ENCODE measurements around the gene C1orf141. TPM values are rescaled to one million over a fixed set of nuclear protein-coding genes. Genes with fewer than 3 reads are reported as not detected.

The C1orf141 gene
- total and polyA plus RNA-seq, 12 donors = not detected

- H3K27me3 ChIP-seq = no peaks in the 10 kb centered on the region
- DNase-seq (peak; percentile 17 to 25), ATAC-seq (peak; percentile 12 to 51 (median 29))
- H3K4me3 ChIP-seq = peak overlapping the region; percentile 62 to 94 (median 82)
- 2 to 3% methylated on average over 25 of the region's 25 CpGs for WGBS, 2 donors
- H3K4me1 ChIP-seq = peaks cover 5 to 29% (median 25%) of the 10 kb centered on the region in 9 donors
- peak overlapping the region; percentile 91 to 99 (median 98) for H3K27ac ChIP-seq
- H3K36me3 ChIP-seq = peaks cover 0 to 33% (median 12%) of the 10 kb centered on the region in 9 donors
- intact Hi-C loops (cut with DNase I) = loop anchor here in 7 of 10 donors (5.0 to 10.0 kb wide), 9 partner anchors 46 to 298 kb away; partner anchors contain the start of genes DNAI4 (in 3 of the 7), MIER1 (in 3 of the 7) and DYNLT5 (in 1 of the 7)
- TF ChIP-seq, protein P1, sequence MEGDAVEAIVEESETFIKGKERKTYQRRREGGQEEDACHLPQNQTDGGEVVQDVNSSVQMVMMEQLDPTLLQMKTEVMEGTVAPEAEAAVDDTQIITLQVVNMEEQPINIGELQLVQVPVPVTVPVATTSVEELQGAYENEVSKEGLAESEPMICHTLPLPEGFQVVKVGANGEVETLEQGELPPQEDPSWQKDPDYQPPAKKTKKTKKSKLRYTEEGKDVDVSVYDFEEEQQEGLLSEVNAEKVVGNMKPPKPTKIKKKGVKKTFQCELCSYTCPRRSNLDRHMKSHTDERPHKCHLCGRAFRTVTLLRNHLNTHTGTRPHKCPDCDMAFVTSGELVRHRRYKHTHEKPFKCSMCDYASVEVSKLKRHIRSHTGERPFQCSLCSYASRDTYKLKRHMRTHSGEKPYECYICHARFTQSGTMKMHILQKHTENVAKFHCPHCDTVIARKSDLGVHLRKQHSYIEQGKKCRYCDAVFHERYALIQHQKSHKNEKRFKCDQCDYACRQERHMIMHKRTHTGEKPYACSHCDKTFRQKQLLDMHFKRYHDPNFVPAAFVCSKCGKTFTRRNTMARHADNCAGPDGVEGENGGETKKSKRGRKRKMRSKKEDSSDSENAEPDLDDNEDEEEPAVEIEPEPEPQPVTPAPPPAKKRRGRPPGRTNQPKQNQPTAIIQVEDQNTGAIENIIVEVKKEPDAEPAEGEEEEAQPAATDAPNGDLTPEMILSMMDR (IDR thresholded peaks at IDR 0.05) = no peak
- no peaks in the 10 kb centered on the region for H3K9me3 ChIP-seq
These were observed 81.8 kb downstream of the C1orf141 start for GRCh38 chr1:67052741-67053534.

- H3K36me3 ChIP-seq = peaks cover 0 to 51% (median 15%) of the 10 kb centered on the region in 9 donors
- no peak for ATAC-seq
- H3K27me3 ChIP-seq = no peaks in the 10 kb centered on the region
- no peak overlapping the region for H3K27ac ChIP-seq
- intact Hi-C loops (cut with DNase I) = loop anchor here in 7 of 10 donors (5.0 to 10.0 kb wide), 9 partner anchors 44 to 296 kb away; partner anchors contain the start of genes DNAI4 (in 3 of the 7), MIER1 (in 3 of the 7) and DYNLT5 (in 1 of the 7)
- WGBS, 2 donors = 35 to 45% methylated on average over 4 of the region's 4 CpGs
- no peak overlapping the region for H3K4me3 ChIP-seq
- TF ChIP-seq, protein P1 (IDR thresholded peaks at IDR 0.05) = no peak
- DNase-seq = no peak
- no peaks in the 10 kb centered on the region for H3K9me3 ChIP-seq
- H3K4me1 ChIP-seq = peaks cover 5 to 29% (median 25%) of the 10 kb centered on the region in 9 donors
These were observed 83.6 kb downstream of the C1orf141 start for GRCh38 chr1:67051196-67051595.

DNA sequence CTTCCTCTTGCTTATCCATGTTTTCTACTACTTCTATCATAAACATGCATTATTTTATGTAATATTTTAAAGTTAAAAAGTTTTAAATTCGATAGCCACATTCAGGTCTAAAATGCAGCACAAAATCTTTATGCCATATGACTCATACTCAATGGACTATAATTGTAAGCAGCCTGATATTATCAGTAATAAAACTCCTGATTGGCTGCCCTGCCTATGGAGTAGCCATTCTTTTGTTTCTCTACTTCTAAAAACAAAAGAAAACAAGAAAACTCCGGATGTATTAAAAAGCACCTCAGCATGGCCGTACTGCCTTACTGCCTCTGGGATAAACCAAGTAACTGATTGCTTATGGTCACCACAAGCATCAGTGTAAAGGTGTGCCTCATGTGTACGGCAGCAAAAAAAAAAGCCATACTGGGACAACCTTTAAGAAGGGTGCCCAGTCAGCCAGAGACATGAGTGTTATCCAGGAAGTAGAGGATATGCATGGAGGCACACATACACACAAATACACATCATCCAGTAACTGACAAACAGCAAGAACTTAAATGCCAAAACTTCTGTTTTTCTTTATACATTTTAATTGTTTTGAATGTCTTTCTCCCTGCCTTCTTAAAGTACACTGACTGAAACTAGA lies 90.0 kb downstream of the C1orf141 start:
- no peak for DNase-seq
- no peaks in the 10 kb centered on the region for H3K27me3 ChIP-seq
- TF ChIP-seq, protein P1 (IDR thresholded peaks at IDR 0.05) = no peak
- WGBS, 2 donors = 89 to 93% methylated on average over 4 of the region's 4 CpGs
- ATAC-seq = no peak
- no peak overlapping the region for H3K4me3 ChIP-seq
- H3K4me1 ChIP-seq = peaks cover 0 to 14% (median 0%) of the 10 kb centered on the region in 9 donors
- H3K9me3 ChIP-seq = no peaks in the 10 kb centered on the region
- peaks cover 0 to 100% (median 17%) of the 10 kb centered on the region in 9 donors for H3K36me3 ChIP-seq
- H3K27ac ChIP-seq = no peak overlapping the region
- intact Hi-C loops (cut with DNase I) = no loop called here

DNA sequence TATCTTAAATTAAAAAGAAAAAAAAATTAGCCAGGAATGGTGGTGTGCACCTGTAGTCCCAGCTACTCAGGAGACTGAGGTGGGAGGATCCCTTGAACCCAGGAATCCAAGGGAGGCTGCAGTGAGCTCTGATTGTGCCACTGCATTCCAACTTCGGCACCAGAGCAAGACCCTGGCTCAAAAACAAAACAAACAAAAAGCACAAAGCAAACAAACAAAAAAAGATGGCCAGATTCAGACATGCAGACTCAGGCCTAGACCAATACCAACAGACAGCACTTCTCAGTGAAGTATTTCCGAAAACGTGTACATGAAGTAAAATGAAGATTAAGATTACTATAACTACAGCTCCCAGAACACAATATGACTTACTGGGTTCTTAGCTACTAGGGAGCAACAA lies 91.4 kb downstream of the C1orf141 start:
- TF ChIP-seq, protein P1 (IDR thresholded peaks at IDR 0.05) = no peak
- Histone ChIP-seq H3K27me3 (no peaks in the 10 kb centered on the region), H3K27ac (no peak overlapping the region), H3K36me3 (peaks cover 0 to 99% (median 17%) of the 10 kb centered on the region in 9 donors), H3K4me3 (no peak overlapping the region), H3K4me1 (peaks cover 0 to 14% (median 0%) of the 10 kb centered on the region in 9 donors), H3K9me3 (no peaks in the 10 kb centered on the region)
- intact Hi-C loops (cut with DNase I) = no loop called here
- WGBS, 2 donors = 65 to 83% methylated on average over 3 of the region's 3 CpGs
- ATAC-seq (no peak), DNase-seq (no peak)
